NK-92 (cell line): ENCODE measurements around the gene SDCCAG8.

Experiments used
- DNase-seq: peaks from one replicate; lab custom pipeline; 2025; ENCODE audit not compliant: unreplicated experiment; lab: John Stamatoyannopoulos, UW

Gene SDCCAG8

DNA sequence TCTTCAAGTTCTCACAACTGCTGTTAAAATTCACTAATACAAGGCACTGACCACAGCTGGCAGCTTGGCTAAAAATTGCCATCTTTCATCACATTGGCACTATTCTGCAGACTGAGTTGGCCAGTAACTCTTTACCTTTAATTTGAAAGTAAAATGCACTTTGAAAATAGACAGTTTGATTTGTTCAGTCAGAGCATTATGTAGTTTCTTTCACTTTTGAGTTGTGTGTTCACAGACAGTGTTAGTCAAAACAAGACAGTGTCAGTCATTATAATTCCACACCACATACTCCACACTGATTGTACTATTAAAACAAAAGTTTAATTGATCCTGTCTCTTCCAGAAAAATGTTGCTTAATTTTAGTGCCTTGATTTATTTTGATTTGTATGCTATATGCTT, 160.7 kb downstream of the SDCCAG8 start:
- no peak for DNase-seq

DNA sequence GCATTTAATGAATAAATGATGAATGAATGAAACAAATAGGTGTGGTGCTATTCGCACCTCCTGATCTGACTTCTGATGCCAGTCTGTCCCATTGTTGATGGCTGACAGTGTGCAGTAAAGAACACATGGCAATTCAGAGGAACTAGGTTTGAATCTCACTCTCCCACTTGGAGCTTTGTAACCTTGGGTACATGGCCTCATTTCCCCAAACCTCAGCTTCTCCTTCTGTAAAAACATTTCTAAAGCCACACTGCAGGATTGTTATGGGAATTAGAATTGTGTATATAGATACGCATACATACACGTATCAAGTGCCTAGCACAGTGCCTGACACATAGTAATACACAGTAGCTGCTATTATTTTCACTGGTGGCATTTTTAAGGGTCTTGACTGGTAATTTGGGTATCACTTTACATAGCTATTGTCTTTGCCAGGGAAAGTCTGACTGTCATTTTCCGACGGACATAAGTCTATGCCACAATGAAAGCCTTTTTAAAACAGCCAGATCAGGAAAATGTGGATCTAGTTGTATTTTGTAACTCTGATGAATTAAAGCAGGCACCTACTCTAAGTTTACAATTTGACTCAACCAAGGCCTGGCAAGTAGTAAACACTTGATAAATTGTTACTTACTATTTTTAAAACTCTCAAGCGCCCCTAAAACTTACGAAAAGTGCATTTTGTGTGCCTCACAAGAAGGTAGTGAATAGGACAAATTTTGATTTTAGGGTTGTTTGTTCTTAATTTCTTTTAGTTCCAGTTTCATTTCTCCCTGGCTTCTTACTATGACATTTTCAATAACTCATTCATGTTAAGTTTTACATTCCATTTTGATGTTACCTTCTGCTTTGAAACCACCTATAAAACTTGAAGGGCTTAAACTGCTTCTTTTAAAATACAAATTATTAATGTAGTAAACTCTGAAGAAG, 164.4 kb downstream of the SDCCAG8 start:
- no peak for DNase-seq

DNA sequence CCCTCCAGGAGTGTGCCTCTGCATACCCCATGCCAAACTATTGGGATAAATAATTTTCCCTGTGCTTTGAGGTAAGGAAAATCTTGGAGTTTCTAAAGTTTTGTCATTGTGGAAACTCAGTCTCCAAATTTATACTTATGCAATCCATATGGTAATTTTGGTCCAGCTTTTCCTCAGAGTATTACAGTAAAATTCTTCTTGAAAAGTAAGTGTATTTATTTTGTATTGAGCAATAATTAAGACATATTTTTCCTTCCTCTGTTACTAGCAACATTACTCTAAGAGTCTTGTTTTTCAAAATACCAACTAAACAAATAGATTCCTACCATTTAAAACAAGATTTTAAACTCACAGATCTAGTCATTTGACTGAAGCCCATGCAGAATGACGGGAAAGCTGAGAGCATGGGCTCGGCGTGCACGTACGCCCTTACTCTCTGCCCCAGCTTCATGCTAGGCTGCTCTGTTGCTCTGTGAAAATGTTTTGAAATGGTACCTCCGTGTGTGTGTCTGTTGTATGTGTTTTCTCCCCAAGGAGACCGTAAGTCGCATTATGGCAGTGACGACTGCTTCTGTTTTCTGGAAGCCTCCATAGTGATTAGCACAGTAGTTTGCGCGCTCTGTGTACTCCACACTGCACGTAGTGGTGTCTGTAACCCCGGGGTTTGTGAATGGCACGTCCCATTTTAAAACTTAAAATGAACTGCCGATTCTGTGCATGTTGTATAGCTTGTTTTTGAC, 165.3 kb downstream of the SDCCAG8 start:
- DNase-seq: no peak

DNA sequence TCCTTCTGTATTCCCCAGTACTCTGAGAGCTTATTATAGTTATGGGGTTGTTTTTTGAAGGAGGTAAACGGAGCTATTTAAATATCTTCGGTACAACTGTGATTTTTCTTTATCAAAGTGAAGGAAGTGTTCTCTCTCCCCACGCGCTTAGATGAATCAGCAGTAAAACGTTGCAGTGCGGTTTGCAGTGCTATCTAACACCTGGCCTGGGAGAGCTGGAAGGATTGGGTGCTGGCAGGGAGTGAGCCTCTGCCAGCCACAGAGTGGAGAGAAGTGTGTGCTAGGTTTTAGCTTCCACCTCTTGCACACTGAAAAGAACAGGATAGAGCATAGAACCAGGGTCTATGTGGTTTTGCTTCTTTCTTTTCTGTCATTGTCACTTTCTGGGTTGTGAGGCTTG, 165.9 kb downstream of the SDCCAG8 start:
- no peak for DNase-seq

DNA sequence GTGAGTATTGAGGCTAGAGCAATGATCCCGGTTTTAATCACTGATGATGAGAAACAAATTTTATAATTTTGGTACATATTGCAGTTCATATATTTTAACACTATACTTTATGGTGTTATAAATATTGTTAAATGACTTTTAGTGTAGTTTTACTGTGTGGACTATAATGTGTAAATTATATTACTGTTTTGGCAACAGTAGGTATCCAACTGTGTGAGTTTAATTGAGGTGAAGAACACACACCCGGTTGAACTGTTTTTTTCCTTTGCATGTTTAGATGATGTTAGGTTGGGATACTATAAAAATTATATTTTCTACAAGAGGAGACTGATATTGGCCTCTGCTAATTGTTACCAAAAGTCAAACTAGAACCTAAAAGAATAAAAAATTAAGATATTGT, 166.5 kb downstream of the SDCCAG8 start:
- no peak for DNase-seq

DNA sequence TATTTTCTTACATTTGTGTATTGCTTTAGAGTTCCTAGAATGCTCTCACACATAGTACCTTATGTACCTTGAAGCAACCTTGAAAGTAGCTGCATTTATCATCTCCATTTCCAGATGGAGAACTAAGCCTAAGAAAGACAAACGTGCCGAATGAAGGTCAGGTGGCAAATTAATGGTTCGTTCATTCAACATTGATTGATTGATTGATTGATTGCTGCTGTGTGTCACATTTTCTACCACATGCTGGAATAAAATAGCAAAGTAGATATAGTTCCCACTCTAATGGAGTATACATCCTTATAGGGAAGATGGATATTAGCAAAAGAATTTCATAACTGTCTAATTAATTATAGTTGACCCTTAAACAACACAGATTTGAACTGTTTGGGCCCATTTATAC, 172.2 kb downstream of the SDCCAG8 start:
- no peak for DNase-seq

DNA sequence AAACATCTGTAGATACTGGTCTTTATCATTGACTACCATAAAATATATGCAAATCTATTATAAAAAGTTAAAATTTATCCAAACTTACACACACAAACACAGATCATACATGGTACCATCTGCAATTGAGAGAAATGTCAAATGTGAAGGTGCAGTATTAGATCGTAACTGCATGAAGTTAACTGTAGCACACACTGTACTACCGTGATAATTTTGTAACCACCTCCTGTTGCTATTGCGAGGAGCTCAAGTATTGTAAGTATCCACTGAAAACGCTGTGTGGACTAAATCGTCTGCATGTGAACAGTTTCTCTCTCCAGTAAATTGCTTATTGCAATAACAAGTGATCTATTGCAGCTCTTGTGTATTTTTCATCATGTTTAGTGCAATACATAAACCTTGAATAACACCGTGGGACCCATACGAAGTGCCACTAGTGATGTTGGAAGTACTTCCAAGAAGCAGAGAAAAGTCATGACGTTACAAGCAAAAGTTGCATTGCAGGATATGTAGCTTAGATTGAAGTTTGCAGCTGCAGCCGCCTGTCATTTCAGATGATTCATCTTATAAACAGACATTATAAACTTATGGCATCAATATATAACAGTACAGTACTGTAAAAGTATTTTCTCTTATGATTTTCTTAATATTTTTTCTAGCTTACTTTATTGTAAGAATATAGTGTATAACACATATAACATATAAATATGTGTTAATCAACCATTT, 172.9 kb downstream of the SDCCAG8 start:
- no peak for DNase-seq

DNA sequence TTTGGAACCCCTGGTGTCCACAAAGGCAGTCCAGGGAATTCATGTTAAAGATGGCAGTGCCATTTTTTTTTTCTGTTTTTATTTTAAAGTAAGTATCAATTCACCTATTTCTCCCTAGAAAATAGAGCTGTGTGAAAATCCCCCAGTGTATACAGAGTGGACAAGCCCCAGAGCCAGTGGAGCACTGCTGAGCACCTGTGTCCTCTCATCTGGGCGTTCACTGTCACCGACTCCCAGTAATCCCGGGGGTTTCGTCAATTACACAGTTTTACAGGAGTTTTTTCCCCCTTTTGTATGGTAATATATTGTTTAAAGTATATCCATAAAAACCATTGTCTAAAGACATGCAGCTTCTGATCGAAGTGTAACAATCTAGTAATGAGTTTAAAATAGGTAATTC, 175.8 kb downstream of the SDCCAG8 start:
- DNase-seq: no peak

DNA sequence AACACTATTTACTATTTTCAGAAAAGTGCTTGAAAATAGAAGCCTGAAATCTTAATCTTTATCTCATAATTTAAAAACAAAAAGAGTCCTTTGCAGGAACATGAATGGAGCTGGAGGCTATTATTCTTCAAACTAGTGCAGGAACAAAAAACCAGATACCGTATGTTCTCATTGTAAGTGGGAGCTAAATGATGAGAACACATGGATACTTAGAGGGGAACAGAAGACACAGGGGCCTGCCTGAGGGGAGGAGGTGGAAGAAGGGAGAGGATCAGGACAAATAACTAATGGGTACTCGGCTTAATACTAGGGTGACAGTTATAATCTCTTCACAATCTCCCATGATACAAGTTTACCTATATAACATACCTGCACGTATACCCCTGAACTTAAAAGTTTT, 176.3 kb downstream of the SDCCAG8 start:
- DNase-seq: no peak

DNA sequence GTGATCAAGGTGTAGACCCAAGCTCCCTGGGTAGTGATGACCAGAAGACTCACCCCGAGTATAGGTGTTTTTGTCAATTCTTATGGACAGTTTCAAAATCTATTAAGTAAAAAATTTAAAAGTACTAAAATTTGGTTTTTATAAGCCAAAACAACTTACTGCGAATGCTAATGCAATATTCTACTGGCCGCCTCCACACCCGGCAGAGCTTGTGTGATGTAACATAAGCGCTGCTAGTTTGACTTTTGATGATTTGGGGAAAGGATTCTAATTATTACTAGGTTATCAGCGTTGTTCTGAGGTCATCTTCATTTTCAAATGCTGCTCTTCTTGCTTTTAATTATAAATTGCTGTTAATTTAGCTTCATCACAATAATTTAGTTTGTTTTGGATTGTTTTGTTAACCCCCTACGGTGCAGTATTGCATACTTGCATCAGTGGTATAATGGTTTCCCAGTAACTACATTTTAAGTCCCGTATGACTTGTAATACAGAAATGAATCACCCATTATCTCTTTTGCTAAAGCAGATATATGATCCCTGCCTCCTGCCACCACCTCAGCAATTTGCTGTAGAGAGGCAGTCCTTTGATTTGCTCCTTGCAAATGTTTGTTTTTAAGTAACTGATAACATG, 178.0 kb downstream of the SDCCAG8 start:
- DNase-seq: no peak

DNA sequence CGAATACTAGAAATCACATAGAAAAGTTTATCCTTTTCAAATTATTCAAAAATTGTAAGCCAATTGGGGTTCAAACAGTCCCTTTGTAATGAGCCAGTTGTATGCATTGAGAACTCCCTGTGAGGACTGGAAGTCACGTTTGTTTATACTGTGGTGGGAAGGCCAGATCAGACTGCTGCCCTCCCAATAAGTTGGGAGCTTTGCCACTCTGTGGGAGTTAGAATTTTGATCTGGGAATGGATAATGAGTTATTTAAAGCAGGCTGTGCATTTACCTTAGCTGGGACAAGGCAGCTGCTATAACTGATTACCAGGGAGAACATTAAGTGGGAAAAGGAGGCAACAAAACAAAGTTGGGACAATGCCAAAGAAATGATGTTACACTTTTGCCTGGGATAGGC, 178.8 kb downstream of the SDCCAG8 start:
- DNase-seq: no peak

DNA sequence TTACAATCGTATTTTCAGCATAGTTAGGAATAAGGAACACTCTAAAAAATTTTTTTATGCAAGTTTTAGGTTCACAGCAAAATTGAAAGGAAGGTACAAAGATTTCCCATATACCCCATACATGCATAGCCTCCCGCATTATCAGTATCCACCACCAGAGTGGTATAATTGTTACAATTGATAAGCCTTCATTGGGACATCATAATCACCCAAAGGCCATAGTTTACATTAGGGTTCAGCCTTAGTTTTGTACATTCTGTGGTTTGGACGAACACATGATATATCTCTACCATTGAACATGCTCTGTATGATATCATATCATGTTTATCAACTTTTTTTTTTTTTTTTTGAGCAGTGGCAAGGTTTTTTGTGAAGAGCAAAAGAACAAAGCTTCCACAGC, 180.0 kb downstream of the SDCCAG8 start:
- DNase-seq: no peak

DNA sequence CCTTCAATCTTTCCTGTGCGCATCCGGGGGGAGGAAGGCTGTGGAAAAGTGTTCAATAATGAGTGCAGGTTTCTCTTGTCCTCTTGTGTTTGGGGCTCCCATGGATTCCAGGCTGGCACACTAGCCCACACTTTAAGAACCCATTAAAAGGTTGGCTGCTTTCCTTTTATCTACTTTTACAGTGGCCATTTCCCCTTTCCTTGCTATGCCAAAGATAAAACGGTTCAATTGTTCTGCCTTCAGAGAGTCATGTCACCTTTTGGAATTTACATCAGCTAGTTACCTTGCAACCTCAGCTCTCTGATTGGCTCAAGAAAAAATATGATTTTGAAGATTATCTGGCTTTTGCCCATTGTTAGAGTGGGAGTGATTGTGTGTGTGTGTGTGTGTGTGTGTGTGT, 182.3 kb downstream of the SDCCAG8 start:
- DNase-seq: no peak

DNA sequence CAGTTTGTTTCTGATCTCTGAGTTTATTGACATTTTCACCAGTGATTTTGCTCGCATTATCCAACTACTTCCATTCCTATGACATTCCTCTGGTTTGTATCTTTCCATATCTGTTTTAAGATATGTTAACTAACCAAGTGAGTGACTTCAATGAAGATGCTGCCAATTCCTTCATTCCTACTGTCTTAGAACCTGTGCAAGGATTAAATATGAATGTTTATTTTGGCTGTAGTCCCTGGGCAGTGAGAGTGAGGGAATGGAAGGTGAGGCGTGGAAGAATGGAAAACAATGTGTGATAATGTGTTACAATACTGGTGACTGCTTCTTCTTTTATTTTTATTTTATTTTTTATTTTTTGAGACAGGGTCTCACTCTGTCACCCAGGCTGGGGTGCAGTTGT, 183.0 kb downstream of the SDCCAG8 start:
- no peak for DNase-seq

DNA sequence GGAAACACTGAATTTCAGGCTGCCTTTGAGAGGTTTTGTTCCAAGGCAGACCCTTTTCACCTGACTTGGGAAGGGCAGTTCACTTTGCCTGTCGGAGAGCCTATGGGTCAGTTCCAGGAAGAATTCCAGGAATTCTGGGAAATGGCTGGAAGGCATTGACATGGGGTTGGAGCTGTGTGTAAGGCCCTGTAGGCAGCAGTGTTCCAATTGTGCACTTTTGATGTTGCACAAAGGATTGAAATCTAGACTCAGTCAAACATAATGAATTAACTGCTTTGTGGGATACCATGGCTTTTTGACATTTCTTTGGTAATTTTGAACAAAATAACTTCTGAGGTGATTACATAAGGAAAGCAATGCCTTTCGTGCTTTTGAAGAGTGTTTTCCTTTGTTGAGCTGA, 184.6 kb downstream of the SDCCAG8 start:
- no peak for DNase-seq

DNA sequence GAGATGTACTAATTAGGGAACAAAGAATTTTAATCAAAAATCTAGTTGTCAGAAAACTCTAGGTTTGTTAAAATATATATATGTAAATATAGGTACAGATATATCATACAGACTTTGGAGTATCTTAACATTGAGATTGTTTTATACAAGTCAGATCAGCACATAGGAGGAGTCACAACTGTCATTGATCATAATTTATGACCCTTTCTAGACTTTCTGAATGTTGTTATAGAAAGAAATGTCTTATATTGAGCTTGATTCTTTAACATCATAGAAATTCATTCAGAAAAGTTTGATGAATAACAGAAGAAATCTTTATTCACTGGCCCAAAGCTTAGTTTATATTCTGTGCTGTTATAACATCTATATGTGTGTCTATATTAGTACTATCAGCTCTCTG, 185.8 kb downstream of the SDCCAG8 start:
- DNase-seq: no peak

DNA sequence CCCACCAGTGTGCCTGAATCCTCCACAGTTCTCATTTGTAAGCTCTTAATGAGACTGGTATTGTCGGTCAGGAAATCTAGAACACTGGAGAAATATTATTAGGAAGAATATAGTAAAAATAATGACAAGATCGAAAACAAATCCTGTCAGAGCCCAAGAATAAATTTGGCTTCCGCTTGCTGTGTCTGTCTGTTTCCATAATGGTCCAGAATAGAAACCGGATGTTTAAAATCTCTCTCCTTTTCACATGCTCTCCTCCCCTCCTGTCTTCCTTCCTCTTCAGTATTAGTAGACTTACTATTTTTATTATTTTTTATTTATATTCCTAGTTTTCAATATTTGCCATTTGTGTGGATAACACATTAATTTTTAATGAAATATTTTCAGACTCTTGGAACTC, 187.7 kb downstream of the SDCCAG8 start:
- DNase-seq: no peak

DNA sequence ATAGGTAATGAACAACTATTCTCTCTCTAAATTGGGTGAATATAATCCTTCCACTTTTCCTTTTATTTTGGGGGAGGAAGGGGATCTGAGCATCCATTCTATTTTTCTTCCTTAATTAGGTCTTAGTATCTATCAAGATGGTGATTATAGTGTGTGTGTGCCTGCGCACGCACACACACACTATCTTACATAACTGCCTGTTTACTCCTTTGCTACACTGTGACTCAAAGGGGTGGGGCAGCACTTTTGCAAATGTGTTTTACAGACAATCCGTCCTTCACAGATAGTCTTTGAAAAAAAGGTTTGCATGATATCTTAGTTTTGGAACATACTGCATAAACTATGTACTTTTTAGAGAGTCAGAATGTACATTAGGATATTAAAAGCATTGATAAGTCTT, 191.5 kb downstream of the SDCCAG8 start:
- DNase-seq: no peak

DNA sequence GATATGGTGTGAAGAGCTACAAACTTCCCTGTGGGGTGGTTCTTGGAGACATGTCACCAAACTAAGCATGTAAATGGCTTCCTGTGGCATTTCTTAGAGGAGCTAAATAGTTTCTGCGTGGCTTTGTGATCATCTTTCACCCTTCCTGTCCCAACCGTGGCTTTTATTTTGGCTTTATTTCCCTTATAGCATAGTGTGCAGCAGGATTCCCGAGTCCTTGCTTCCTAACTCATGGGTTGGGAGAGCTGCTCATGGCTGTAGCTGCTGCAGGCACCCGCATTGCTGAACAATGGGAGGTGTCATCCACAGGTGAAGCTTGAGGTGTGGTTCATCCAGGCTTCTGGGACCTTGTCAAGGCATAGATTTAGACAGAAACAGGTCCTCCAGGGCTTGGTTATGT, 192.0 kb downstream of the SDCCAG8 start:
- DNase-seq: no peak

DNA sequence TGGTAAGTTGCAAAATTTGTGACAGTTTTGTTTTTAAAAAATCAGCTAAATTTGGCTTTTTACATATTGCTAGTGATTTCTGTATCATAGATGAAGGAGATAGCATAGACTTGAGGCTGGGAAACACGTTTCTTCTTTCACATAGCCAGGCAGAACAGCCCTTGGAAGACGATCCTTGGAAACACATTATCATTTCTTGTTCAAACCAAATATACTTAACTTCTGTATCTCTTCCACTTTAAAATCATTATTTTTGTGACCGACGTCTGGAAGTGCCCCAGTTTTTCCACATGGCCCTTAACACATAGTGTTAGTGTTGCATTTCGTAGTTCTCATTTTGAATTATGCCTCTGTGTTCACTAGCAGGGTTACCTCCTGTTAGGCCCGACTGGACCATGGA, 193.5 kb downstream of the SDCCAG8 start:
- DNase-seq: no peak

DNA sequence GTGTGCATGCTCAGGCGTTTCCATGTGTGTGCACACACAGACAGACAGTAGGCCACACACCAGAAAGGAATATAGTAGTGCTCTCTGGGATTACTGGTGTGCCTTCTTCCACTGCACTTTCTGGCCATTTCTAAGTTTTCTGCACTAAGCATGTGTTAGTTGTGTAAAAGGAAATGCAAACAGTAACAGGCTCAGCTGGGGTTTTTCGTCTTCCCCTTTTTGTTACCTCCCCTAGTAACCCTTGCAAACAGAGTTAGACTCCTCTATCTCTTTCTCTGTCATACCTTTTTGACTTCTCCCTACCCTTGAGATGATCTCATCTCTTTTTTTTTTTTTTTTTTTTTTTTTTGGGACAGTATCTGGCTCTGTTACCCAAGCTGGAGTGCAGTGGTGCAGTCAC, 196.3 kb downstream of the SDCCAG8 start:
- DNase-seq: no peak
